HG02840 (cell line): Measurements from ENCODE around the gene EIF3F.

Experiments
- ATAC-seq: cut with Tn5 transposase; IDR thresholded peaks from one replicate; pipeline ENCODE4 v1.9.1; 2021; ENCODE audit warnings: mild to moderate bottlenecking, moderate library complexity, moderate number of reproducible peaks; ENCODE audit not compliant: unreplicated experiment, low FRiP score

The EIF3F gene

GRCh38 chr11:8036002-8036802 lies 49.1 kb downstream of the EIF3F start:
- no peak for ATAC-seq

- ATAC-seq = no peak
Observed at GRCh38 chr11:8036986-8037385, 49.8 kb downstream of the EIF3F start.

GRCh38 chr11:8038393-8038792 lies 51.3 kb downstream of the EIF3F start:
- no peak for ATAC-seq

GRCh38 chr11:8038811-8039529 lies 51.8 kb downstream of the EIF3F start:
- ATAC-seq = no peak

GRCh38 chr11:8039530-8040260 lies 52.6 kb downstream of the EIF3F start:
- ATAC-seq = no peak

GRCh38 chr11:8040261-8040920 lies 53.3 kb downstream of the EIF3F start:
- ATAC-seq = no peak

- ATAC-seq = no peak
Observed at GRCh38 chr11:8040921-8041285, 53.8 kb downstream of the EIF3F start.

- ATAC-seq = no peak
Observed at GRCh38 chr11:8041576-8041975, 54.4 kb downstream of the EIF3F start.

- no peak for ATAC-seq
Observed at GRCh38 chr11:8043756-8044155, 56.6 kb downstream of the EIF3F start.

GRCh38 chr11:8045839-8046238 lies 58.7 kb downstream of the EIF3F start:
- ATAC-seq = no peak

GRCh38 chr11:8047382-8047781 lies 60.2 kb downstream of the EIF3F start:
- no peak for ATAC-seq

GRCh38 chr11:8049084-8049483 lies 61.9 kb downstream of the EIF3F start:
- no peak for ATAC-seq
